Stimulated activated naive CD8-positive, alpha-beta T cell treated with anti-CD3 and anti-CD28 coated beads, Interleukin-15, amount 100 ng/mL, for 72 hours (primary cell): Measurements from ENCODE around the gene NLN.
"Not testable (repeated sequence)": the region's sequence is repeated elsewhere in the genome, so short reads cannot be mapped to it uniquely, and the experiment has no call there.

Experiments used
- ATAC-seq: fragments of 150-1000 bp; cut with Tn5 transposase; 2 replicates; pipeline ENCODE4 v1.10.0; 2021; ENCODE audit warnings: mild to moderate bottlenecking, moderate library complexity
- DNase-seq, 2 donors: peaks; one replicate each; pipeline ENCODE4 v3.0.0; 2021 to 2022
- H3K27ac Mint-ChIP-seq, 2 donors: one replicate each; pipeline ENCODE4 v1.8.0; 2022; ENCODE audit warnings: mild to moderate bottlenecking in 2 of 2, mixed read lengths in 2 of 2, moderate library complexity in 2 of 2
- H3K27me3 Mint-ChIP-seq: one replicate; pipeline ENCODE4 v1.8.0; 2022; ENCODE audit warnings: mixed read lengths
- H3K4me1 Mint-ChIP-seq: one replicate; pipeline ENCODE4 v1.8.0; 2022; ENCODE audit warnings: mild to moderate bottlenecking, mixed read lengths
- H3K4me3 Mint-ChIP-seq, 2 donors: one replicate each; pipeline ENCODE4 v1.8.0; 2022; ENCODE audit warnings: mild to moderate bottlenecking in 2 of 2, mixed read lengths in 2 of 2, moderate library complexity in 1 of 2
- H3K9me3 Mint-ChIP-seq, 2 donors: one replicate each; pipeline ENCODE4 v1.8.0; 2022; ENCODE audit warnings: mixed read lengths in 2 of 2

Gene NLN

DNA sequence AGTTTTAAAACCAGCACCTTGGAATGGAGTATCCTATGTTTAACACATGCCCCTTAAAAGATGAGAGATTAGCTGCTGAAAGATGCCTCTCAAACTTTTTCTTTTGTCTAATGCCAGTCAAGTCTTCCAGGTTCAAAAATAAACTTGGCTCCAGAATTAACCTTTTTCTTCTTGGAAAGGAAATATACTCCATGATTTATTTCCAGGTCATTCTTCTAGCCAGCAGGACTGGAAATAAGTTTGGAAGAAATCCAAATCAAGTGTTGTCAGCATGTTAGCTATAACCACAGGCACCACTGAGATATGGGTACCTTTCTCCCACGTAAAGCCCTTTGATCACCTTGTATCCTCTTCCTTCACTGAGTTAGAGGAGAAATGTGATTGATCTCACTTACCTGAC, 56.1 kb downstream of the NLN start:
- no peaks in the 10 kb centered on the region for H3K9me3 Mint-ChIP-seq
- no peak for ATAC-seq
- DNase-seq: no peak
- H3K4me3 Mint-ChIP-seq: no peak overlapping the region
- H3K4me1 Mint-ChIP-seq: peaks cover 41% of the 10 kb centered on the region
- no peaks in the 10 kb centered on the region for H3K27me3 Mint-ChIP-seq
- H3K27ac Mint-ChIP-seq: no peak overlapping the region

DNA sequence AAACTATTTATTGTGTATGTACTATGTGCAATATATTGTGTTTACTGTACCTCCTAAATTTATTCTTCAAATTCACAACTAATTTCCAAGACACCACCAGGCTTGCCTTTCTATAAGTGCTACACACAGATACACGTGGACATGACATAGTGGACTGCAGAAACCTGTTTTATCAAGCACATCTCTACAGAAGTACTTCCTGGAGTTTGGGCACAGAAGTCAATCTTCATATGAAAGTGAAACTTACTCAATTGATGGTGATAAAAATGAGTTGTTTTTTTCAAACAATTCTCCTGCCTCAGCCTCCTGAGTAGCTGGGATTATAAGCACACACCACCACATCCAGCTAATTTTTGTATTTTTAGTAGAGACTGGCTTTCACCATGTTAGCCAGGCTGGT, 57.6 kb downstream of the NLN start:
- no peaks in the 10 kb centered on the region for H3K27me3 Mint-ChIP-seq
- H3K4me1 Mint-ChIP-seq: peaks cover 34% of the 10 kb centered on the region
- DNase-seq (no peak), ATAC-seq (peak; percentile 87)
- H3K4me3 Mint-ChIP-seq: peak overlapping the region; percentile 32 to 54
- H3K27ac Mint-ChIP-seq: peak overlapping the region; percentile 23 to 97
- no peaks in the 10 kb centered on the region for H3K9me3 Mint-ChIP-seq

DNA sequence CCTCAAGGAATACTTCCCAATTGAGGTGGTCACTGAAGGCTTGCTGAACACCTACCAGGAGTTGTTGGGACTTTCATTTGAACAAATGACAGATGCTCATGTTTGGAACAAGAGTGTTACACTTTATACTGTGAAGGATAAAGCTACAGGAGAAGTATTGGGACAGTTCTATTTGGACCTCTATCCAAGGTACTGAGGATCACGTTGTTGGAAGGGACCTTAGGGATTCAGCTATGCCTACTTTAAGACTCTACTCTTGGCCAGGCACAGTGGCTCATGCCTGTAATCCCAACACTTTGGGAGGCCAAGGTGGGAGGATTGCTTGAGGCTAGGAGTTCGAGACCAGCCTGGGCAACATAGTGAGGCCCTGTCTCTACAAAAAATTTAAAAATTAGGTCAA, 66.3 kb downstream of the NLN start:
- H3K27me3 Mint-ChIP-seq, H3K4me3 Mint-ChIP-seq, ATAC-seq, H3K27ac Mint-ChIP-seq, DNase-seq: not testable (repeated sequence)
- H3K4me1 Mint-ChIP-seq: peaks cover 13% of the 10 kb centered on the region
- peaks cover 8 to 14% of the 10 kb centered on the region in 2 donors for H3K9me3 Mint-ChIP-seq

DNA sequence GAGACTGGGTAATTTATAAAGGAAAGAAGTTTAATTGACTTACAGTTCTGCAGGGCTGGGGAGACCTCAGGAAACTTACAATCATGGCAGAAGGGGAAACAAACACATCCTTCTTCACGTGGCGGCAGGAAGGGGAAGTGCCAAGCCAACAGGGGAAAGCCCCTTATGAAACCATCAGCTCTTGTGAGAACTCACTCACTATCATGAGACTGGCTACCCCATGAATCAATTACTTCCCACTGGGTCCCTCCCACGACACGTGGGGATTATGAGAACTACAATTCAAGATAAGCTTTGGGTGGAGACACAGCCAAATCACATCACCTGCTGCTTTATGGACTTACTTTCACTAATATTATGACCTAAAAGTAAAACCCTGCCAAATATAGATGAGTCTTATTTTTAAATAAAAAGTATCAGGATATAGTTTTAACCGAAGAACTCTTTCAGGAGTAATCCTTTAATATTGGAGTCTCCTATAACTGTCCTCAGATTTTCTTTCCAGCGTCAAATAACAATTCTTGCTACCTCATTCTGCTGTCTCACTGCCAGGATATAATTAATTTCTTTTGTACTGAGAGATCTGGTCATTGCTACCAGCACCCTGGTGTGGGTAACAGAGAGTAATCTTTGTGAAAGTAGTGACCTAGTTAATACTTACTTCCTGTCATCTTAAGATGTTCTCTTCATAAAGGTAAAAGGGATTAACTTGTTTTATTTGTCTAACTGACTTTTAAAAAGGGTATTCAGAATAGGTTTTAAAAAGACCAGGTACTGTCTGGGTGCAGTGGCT, 68.6 kb downstream of the NLN start:
- peaks cover 13% of the 10 kb centered on the region for H3K4me1 Mint-ChIP-seq
- peak overlapping the region in 1 of 2 donors; percentile 22 for H3K27ac Mint-ChIP-seq
- no peaks in the 10 kb centered on the region for H3K27me3 Mint-ChIP-seq
- no peak overlapping the region for H3K4me3 Mint-ChIP-seq
- ATAC-seq (peak; percentile 87), DNase-seq (peak in 1 of 2 donors; percentile 42)
- peaks cover 8 to 14% of the 10 kb centered on the region in 2 donors for H3K9me3 Mint-ChIP-seq

DNA sequence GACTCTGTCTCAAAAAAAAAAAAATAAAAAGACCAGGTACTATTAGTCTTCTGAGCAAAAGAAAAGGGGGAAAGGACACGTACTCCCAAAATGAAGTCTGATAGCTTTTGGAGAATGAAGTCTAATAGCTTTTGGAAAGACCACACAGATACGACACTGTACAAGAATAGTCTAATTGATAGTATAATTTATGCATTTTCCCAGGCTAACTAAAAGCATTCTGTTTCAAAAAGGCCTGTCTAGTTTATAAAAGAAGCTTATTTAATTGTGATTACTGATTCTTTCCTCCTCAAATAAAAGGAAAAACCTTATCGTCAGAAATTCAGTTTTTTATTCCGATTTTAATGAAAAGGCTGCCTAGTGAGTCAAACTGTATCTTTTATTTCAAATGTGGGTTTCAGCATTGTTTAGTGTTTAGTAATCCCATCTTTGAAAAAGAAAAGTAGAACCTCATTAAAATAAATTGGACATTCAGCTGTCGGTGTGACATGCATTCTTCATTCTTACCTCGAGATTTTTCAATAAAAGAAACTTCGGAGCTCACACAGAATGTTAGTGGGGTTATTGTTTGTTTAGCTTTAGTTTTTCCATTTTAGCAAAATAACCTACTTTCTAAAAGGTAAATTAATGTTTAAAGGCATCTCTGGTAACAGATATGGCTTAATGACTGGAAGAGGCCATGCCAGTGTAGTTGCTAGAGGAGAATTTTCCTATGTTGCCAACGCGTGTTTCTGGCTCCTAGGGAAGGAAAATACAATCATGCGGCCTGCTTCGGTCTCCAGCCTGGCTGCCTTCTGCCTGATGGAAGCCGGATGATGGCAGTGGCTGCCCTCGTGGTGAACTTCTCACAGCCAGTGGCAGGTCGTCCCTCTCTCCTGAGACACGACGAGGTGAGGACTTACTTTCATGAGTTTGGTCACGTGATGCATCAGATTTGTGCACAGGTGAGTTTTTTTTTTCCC, 70.0 kb downstream of the NLN start:
- Mint-ChIP-seq H3K27me3 (no peaks in the 10 kb centered on the region), H3K9me3 (peaks cover 8 to 14% of the 10 kb centered on the region in 2 donors), H3K27ac (no peak overlapping the region), H3K4me3 (no peak overlapping the region), H3K4me1 (peaks cover 17% of the 10 kb centered on the region)
- DNase-seq: no peak
- no peak for ATAC-seq

DNA sequence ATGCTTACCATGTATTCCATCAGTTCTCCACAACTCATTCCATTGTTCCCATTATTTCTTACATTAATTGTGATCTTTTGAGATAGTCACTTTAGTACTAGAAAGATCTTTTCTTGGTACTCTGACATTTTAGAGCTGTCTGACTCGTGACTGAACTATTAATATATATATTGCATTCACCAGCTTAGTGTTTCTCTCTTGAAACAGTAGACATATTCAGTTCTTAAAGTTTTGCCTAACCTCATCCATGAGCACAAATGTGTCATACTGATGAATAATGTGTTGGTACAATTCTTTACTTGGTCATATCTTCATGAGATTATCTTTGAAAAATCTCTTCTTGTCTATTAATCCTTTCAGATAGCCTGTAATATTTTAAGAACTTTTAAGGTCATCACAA, 74.3 kb downstream of the NLN start:
- Mint-ChIP-seq H3K27me3 (no peaks in the 10 kb centered on the region), H3K4me1 (peaks cover 8% of the 10 kb centered on the region), H3K9me3 (no peaks in the 10 kb centered on the region), H3K27ac (no peak overlapping the region), H3K4me3 (no peak overlapping the region)
- DNase-seq (no peak), ATAC-seq (no peak)

DNA sequence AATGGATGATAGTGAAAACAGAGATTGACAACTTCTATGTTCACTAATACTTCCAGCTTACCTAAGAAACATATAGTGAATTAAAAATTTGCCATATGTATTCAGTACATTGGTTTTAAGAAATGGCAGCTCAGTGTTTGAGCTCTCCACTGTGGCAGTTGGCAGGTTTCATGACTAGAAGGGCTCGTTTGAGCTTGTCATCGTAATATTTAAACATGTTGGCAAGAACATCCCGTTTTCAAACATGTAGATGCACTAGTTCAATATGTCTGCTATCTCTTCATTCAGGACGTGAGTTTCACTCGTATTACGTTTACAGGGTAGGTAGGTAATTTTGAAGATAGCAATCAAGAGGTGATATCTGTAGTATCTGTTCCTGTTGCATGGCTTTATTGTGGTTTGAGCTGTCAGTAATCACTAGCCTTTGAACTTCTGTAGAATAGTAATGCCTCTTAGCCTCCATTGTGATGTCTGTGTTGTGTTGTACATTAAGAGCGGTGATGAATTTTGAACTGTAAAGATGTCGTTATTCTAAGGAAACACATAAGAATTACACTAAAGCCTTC, 74.8 kb downstream of the NLN start:
- no peak overlapping the region for H3K4me3 Mint-ChIP-seq
- H3K27ac Mint-ChIP-seq: no peak overlapping the region
- DNase-seq: no peak
- H3K9me3 Mint-ChIP-seq: peaks cover 3 to 5% of the 10 kb centered on the region in 2 donors
- no peaks in the 10 kb centered on the region for H3K27me3 Mint-ChIP-seq
- ATAC-seq: no peak
- H3K4me1 Mint-ChIP-seq: peaks cover 13% of the 10 kb centered on the region

DNA sequence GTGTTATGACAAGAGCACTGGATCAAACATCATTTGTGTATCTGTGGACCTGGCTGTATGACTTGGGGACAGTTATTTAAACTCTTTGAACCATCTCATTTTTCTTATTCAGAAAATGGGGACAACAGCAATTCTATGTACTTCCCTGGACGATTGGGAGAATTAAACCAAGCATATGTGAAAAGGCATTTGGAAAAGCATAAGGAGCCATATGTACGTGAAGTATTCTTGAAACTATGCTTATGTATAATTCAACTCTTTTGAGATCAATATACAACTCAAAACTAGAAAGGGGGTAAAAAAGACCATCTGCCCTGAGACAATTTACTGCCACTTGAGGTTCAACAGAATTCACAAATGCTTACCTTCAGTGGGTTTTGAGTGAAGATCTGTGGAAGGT, 75.5 kb downstream of the NLN start:
- ATAC-seq (no peak), DNase-seq (no peak)
- H3K4me1 Mint-ChIP-seq: peaks cover 17% of the 10 kb centered on the region
- no peak overlapping the region for H3K27ac Mint-ChIP-seq
- H3K9me3 Mint-ChIP-seq: peaks cover 5 to 12% of the 10 kb centered on the region in 2 donors
- no peak overlapping the region for H3K4me3 Mint-ChIP-seq
- H3K27me3 Mint-ChIP-seq: no peaks in the 10 kb centered on the region

DNA sequence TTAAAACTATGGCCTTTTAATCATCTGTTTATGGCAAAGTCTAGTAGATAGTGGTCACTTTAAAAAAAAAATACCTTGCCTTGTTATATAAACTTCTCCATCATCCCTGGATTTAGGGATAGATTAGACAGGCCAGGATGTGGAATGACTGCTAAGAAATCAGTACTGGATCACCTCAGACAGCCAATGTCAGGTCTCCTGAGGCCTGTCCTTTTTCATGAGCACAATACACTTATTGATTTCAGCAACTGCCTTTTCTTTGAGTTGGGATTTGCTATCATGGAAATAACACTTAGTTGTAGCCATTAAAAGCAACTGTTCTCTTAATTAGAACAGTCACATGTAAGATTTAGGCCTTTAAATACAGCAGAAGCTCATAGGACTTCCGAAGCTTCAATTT, 77.9 kb downstream of the NLN start:
- DNase-seq: no peak
- ATAC-seq: no peak
- H3K27ac Mint-ChIP-seq: no peak overlapping the region

DNA sequence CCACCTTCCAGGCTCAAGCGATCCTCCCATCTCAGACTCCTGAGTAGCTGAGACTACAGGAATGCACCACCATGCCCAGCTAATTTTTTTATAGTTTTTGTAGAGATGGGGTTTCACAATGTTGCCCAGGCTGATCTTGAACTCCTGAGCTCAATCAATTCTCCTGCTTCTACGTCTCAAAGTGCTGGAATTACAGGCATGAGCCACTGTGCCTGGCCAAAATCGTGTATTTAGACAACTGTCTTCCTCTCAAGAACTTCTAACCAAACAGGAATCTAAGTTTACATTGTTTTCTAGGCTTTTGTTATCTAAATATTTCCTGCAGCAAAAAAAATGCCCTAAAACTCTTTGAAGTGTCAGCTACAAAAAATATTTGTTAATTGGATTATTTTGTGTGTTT, 78.8 kb downstream of the NLN start:
- Mint-ChIP-seq H3K27ac (no peak overlapping the region), H3K4me3 (no peak overlapping the region), H3K27me3 (no peaks in the 10 kb centered on the region), H3K4me1 (peaks cover 47% of the 10 kb centered on the region), H3K9me3 (peaks cover 13 to 15% of the 10 kb centered on the region in 2 donors)
- no peak for DNase-seq
- no peak for ATAC-seq

More for the DNA sequence above, 77.9 kb downstream of the NLN start:
- Mint-ChIP-seq H3K4me1 (peaks cover 40% of the 10 kb centered on the region), H3K9me3 (peaks cover 6 to 15% of the 10 kb centered on the region in 2 donors), H3K27me3 (no peaks in the 10 kb centered on the region), H3K4me3 (no peak overlapping the region)

DNA sequence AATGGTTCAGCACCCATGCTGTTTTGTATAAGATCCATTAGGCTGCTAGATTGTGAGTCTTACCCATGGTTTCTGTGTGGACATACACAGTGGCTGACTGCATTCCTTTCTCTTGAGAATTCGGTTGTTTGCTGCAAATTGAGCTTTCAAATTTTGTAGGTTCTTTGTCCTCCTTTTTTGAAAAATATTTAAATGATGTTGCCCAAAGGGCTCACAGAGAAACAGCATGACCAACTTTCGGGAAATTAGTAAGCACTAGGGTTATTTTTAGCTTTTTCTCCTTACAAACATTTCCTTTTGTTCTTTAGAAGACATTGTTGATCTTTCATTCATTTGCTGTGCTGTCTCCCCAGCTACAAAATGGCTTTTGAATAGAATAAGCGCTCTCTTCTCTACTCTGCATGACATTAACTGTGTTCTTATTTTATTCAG, 79.4 kb downstream of the NLN start:
- peaks cover 15 to 18% of the 10 kb centered on the region in 2 donors for H3K9me3 Mint-ChIP-seq
- DNase-seq (no peak), ATAC-seq (no peak)
- H3K4me1 Mint-ChIP-seq: peaks cover 47% of the 10 kb centered on the region
- no peak overlapping the region for H3K4me3 Mint-ChIP-seq
- no peak overlapping the region for H3K27ac Mint-ChIP-seq
- no peaks in the 10 kb centered on the region for H3K27me3 Mint-ChIP-seq

DNA sequence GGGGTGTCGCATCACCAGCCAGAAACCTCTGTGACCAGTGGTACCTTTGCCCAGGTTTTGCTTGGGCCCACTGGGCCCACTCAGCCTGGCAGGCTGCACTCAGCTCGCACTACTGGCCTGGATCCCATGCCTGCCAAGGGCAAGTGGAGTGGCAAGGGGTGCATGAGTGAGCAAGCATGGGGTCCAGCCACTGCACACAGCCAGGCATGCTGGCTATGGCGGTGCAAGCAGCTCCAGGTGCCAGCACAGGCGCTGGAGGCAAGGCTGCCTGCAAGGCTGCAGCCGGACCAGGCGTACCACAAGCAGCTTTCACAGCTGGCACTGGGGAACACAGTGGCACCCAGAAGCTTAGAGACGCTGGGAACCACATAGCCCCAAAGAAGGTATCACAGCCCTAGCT, 80.1 kb downstream of the NLN start:
- Mint-ChIP-seq H3K9me3 (peaks cover 15 to 18% of the 10 kb centered on the region in 2 donors), H3K27me3 (no peaks in the 10 kb centered on the region), H3K4me3 (peak overlapping the region in 1 of 2 donors; percentile 27), H3K27ac (peak overlapping the region in 1 of 2 donors; percentile 42), H3K4me1 (peaks cover 42% of the 10 kb centered on the region)
- no peak for ATAC-seq
- DNase-seq: no peak

DNA sequence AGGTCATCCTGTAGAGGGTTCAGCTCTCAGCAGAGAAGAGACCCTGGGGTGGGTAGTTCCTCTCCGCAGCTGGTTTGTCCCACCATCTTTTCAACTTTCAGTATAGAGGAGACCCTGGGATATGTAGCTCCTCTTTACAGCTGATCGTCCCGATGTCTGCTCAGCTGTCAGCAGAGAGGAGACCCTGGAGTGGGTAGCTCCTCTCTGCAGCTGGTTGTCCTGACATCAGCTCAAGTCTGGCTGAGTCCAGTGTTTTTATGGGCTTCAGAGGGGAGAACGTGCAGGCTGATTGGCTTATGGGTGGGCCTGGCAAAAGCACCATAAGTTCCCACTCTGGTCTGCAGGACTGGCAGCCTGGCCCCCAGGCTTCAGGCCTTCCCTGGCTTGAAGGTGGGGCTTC, 80.8 kb downstream of the NLN start:
- Mint-ChIP-seq H3K4me1 (peaks cover 41% of the 10 kb centered on the region), H3K9me3 (peaks cover 15 to 18% of the 10 kb centered on the region in 2 donors), H3K27ac (no peak overlapping the region), H3K27me3 (no peaks in the 10 kb centered on the region), H3K4me3 (peak overlapping the region in 1 of 2 donors; percentile 29)
- no peak for DNase-seq
- ATAC-seq: no peak

DNA sequence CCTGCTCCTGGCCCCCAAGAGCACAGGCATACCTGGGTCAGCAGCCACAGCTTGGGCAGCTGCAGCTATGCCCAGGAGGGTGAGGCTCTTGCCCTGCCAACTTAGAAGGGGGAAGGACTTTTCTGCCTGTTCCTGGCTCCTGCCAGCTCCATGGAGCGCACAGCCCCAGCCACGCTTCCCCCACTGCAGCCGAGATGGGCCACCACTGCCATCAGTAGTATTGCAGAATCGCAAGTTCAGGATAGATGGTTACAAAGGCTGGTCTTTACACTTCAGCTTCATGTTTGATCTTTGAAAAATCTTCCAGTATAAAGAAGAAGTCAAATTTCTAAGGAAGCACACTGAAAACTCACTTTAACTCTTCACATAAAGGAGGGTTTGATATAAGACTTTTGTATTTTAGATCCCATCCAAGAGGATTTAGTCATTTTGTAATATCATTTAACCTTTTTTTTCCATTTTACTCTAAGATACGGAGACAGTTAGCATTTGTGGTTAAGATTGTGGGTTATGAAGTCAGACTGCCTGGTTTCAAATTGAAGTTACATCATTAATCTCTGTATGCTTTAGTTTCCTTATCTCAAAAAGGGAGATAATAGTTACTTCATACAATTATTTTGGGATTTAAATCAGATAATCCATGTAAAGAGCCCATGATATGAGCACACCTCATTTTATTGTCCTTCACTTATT, 81.8 kb downstream of the NLN start:
- Mint-ChIP-seq H3K4me3 (peak overlapping the region; percentile 54 to 58), H3K27me3 (no peaks in the 10 kb centered on the region), H3K9me3 (peaks cover 15 to 18% of the 10 kb centered on the region in 2 donors), H3K27ac (peak overlapping the region; percentile 98 to 99), H3K4me1 (peaks cover 41% of the 10 kb centered on the region)
- ATAC-seq: peak; percentile 89
- DNase-seq: peak; percentile 17 to 25

DNA sequence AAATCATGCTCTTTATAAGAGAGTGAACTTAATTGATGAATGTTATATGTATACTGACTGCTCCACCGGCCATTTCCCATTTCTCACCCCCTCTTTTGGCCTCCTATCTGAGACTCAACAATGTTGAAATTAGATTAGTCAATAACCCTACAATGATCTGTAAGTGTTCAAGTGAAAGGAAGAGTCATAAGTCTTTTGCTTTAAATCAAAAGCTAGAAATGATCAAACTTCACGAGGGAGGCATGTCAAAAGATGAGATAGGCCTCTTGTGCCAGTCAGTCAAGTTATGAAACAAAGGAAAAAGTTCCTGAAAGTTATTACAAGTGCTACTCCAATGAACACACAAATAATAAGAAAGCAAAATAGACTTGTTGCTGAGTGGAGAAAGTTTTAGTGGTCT, 83.1 kb downstream of the NLN start:
- H3K27me3 Mint-ChIP-seq: no peaks in the 10 kb centered on the region
- peaks cover 15 to 18% of the 10 kb centered on the region in 2 donors for H3K9me3 Mint-ChIP-seq
- DNase-seq (no peak), ATAC-seq (no peak)
- H3K27ac Mint-ChIP-seq: peak overlapping the region; percentile 65 to 93
- peak overlapping the region; percentile 28 to 40 for H3K4me3 Mint-ChIP-seq
- peaks cover 41% of the 10 kb centered on the region for H3K4me1 Mint-ChIP-seq
